ENCODE measurements around the gene CCDC112. TPM values are rescaled to one million over a fixed set of nuclear protein-coding genes. Genes with fewer than 3 reads are reported as not detected.

The CCDC112 gene
- total RNA-seq, 1 experiment from 2014 or later: 13.0 TPM

- Histone ChIP-seq H2BK20ac (ENCODE audit: low read depth, low read length, poor library complexity, severe bottlenecking) (no peak overlapping the region), H2AFZ (ENCODE audit: low read length) (no peak overlapping the region), H3K79me2 (ENCODE audit: insufficient read depth, low read length) (peaks cover 7% of the 10 kb centered on the region; the same call in 1 of the 2 replicates), H3K79me1 (ENCODE audit: insufficient read depth, low read depth, low read length, poor library complexity, severe bottlenecking) (no peaks in the 10 kb centered on the region), H3K18ac (ENCODE audit: insufficient read length, low read depth, low read length) (no peak overlapping the region), H4K20me1 (ENCODE audit: control insufficient read depth, insufficient read depth, insufficient read length) (no peaks in the 10 kb centered on the region), H3K4ac (ENCODE audit: low read depth, low read length) (no peak overlapping the region), H3K27me3 (ENCODE audit: insufficient read depth, low read length) (no peaks in the 10 kb centered on the region), H3K9ac (ENCODE audit: extremely low read depth, insufficient read length, low read length) (no peak overlapping the region), H3K27ac (ENCODE audit: insufficient read length, low read depth, low read length) (no peak overlapping the region), H2BK5ac (ENCODE audit: insufficient read length, low read length) (no peak overlapping the region), H2BK15ac (ENCODE audit: low read depth, low read length) (no peak overlapping the region), H4K8ac (replicated peaks; ENCODE audit: insufficient read length, low read depth, low read length) (no peak overlapping the region), H2AK5ac (ENCODE audit: insufficient read length, low read length) (no peak overlapping the region), H3K23ac (ENCODE audit: insufficient read length, low read depth, low read length) (no peak overlapping the region), H4K91ac (ENCODE audit: insufficient read length, low read depth, low read length) (no peak overlapping the region), H3K14ac (ENCODE audit: insufficient read depth, low read length) (no peak overlapping the region), H3K9me3 (ENCODE audit: control insufficient read depth, low read depth, low read length) (no peaks in the 10 kb centered on the region), H2BK12ac (ENCODE audit: insufficient read length, low read depth, low read length) (no peak overlapping the region), H3K23me2 (ENCODE audit: insufficient read length, low read depth, low read length, poor library complexity, severe bottlenecking) (peaks cover 7% of the 10 kb centered on the region), H3K56ac (ENCODE audit: insufficient read length, low read depth, low read length) (no peak overlapping the region), H4K5ac (ENCODE audit: insufficient read length, low read depth, low read length) (no peak overlapping the region), H3T11ph (ENCODE audit: low read length) (no peak overlapping the region), H3K4me1 (ENCODE audit: insufficient read depth, low read length) (no peaks in the 10 kb centered on the region), H2BK120ac (ENCODE audit: low read depth, low read length, poor library complexity, severe bottlenecking) (no peak overlapping the region), H3K4me2 (ENCODE audit: insufficient read depth, insufficient read length, low read length) (no peak overlapping the region)
- TF ChIP-seq CTCF (conservative IDR thresholded peaks at IDR 0.05): no peak
- H3K27me3 Mint-ChIP-seq (ENCODE audit: low read depth): no peaks in the 10 kb centered on the region; the same call in 1 of the 2 replicates
- no peak overlapping the region for H3K4me3 Mint-ChIP-seq
- no peak overlapping the region for H3K27ac Mint-ChIP-seq
- no peak for DNase-seq
- no peaks in the 10 kb centered on the region for H3K9me3 Mint-ChIP-seq
- peaks cover 11 to 19% of the 10 kb centered on the region in 2 experiments for H3K4me1 Mint-ChIP-seq
- H3K36me3 Mint-ChIP-seq (ENCODE audit: insufficient read depth in 1 of 3, low read depth in 3 of 3): peaks cover 1 to 21% (median 6%) of the 10 kb centered on the region in 3 experiments; a peak in 4 of 7 replicates
- WGBS (ENCODE audit: extremely low coverage, insufficient read length, low lambda C conversion rate): no CpG with 5 or more reads among the region's 13 CpGs
These were observed 31.2 kb downstream of the CCDC112 start for GRCh38 chr5:115265220-115265619.

All from H9 (cell line).